ENCODE measurements around the gene ZBTB20.

The ZBTB20 gene

GRCh38 chr3:114351123-114351821 lies 795.8 kb downstream of the ZBTB20 start:
- no peak for DNase-seq (ENCODE audit: low read depth in 2 of 3, low spot score in 1 of 3)

GRCh38 chr3:114350690-114351089 lies 796.4 kb downstream of the ZBTB20 start:
- no peak for DNase-seq (ENCODE audit: low read depth in 2 of 3, low spot score in 1 of 3)

GRCh38 chr3:114350271-114350670 lies 796.8 kb downstream of the ZBTB20 start:
- DNase-seq (ENCODE audit: low read depth in 2 of 3, low spot score in 1 of 3), result no peak

- no peak for DNase-seq (ENCODE audit: low read depth in 2 of 3, low spot score in 1 of 3)
Observed at GRCh38 chr3:114344492-114344891, 802.6 kb downstream of the ZBTB20 start.

GRCh38 chr3:114338651-114339357 lies 808.3 kb downstream of the ZBTB20 start:
- DNase-seq (ENCODE audit: low read depth in 2 of 3, low spot score in 1 of 3), result no peak

GRCh38 chr3:114336857-114337256 lies 810.2 kb downstream of the ZBTB20 start:
- no peak for DNase-seq (ENCODE audit: low read depth in 2 of 3, low spot score in 1 of 3)

GRCh38 chr3:114336122-114336697 lies 810.9 kb downstream of the ZBTB20 start:
- no peak for DNase-seq (ENCODE audit: low read depth in 2 of 3, low spot score in 1 of 3)

- no peak for DNase-seq (ENCODE audit: low read depth in 2 of 3, low spot score in 1 of 3)
Observed at GRCh38 chr3:114333923-114334240, 813.2 kb downstream of the ZBTB20 start.

- DNase-seq (ENCODE audit: low read depth in 2 of 3, low spot score in 1 of 3), result no peak
Observed at GRCh38 chr3:114333180-114333922, 813.7 kb downstream of the ZBTB20 start.

GRCh38 chr3:114332342-114333179 lies 814.5 kb downstream of the ZBTB20 start:
- no peak for DNase-seq (ENCODE audit: low read depth in 2 of 3, low spot score in 1 of 3)

GRCh38 chr3:114331710-114332109 lies 815.4 kb downstream of the ZBTB20 start:
- DNase-seq (ENCODE audit: low read depth in 2 of 3, low spot score in 1 of 3), result no peak

- DNase-seq (ENCODE audit: low read depth in 2 of 3, low spot score in 1 of 3), result no peak
Observed at GRCh38 chr3:114331007-114331406, 816.1 kb downstream of the ZBTB20 start.

GRCh38 chr3:114329823-114330222 lies 817.3 kb downstream of the ZBTB20 start:
- no peak for DNase-seq (ENCODE audit: low read depth in 2 of 3, low spot score in 1 of 3)

- DNase-seq (ENCODE audit: low read depth in 2 of 3, low spot score in 1 of 3), result no peak
Observed at GRCh38 chr3:114328345-114328744, 818.7 kb downstream of the ZBTB20 start.

- DNase-seq (ENCODE audit: low read depth in 2 of 3, low spot score in 1 of 3), result no peak
Observed at GRCh38 chr3:114327665-114328064, 819.4 kb downstream of the ZBTB20 start.

- no peak for DNase-seq (ENCODE audit: low read depth in 2 of 3, low spot score in 1 of 3)
Observed at GRCh38 chr3:114323546-114324254, 823.4 kb downstream of the ZBTB20 start.

GRCh38 chr3:114320246-114320645 lies 826.8 kb downstream of the ZBTB20 start:
- no peak for DNase-seq (ENCODE audit: low read depth in 2 of 3, low spot score in 1 of 3)

- no peak for DNase-seq (ENCODE audit: low read depth in 2 of 3, low spot score in 1 of 3)
Observed at GRCh38 chr3:114319453-114319852, 827.6 kb downstream of the ZBTB20 start.

GRCh38 chr3:114318295-114318694 lies 828.8 kb downstream of the ZBTB20 start:
- DNase-seq (ENCODE audit: low read depth in 2 of 3, low spot score in 1 of 3), result no peak

- no peak for DNase-seq (ENCODE audit: low read depth in 2 of 3, low spot score in 1 of 3)
Observed at GRCh38 chr3:114314282-114314681, 832.8 kb downstream of the ZBTB20 start.
